Measurements from ENCODE around the gene CCDC121. TPM values are rescaled to one million over a fixed set of nuclear protein-coding genes. Genes with fewer than 3 reads are reported as not detected.
A peak's percentile ranks its signal among the peaks of the same experiment; 100 is the strongest.

The CCDC121 gene
- total and polyA plus RNA-seq, 4 experiments from 2014 or later = 0.79 to 2.2 (median 1.2) TPM

- ChIA-PET CTCF (ENCODE audit: partially characterized antibody) (interaction anchor here (1.1 to 1.9 kb wide), 2 partner anchors 19 to 30 kb away, joined by 4 to 12 read pairs; no protein-coding TSS in a partner anchor), POLR2A (ENCODE audit: partially characterized antibody) (interaction anchor here (0.6 to 3.0 kb wide), 11 partner anchors 9 to 1316 kb away, joined by 3 to 16 read pairs (median 3); partner anchors contain the start of genes CCDC121, GPN1, GTF3C2 and PPM1G)
- no peaks in the 10 kb centered on the region for H3K9me3 Mint-ChIP-seq
- peaks cover 24% of the 10 kb centered on the region for H3K36me3 ChIP-seq (ENCODE audit: insufficient read depth, low read length)
- intact Hi-C loops (cut with micrococcal nuclease) = no loop called here
- H3K4me3 Mint-ChIP-seq = peak overlapping the region; percentile 96 to 100 (median 100)
- peak overlapping the region; percentile 99 for H3K4me3 ChIP-seq (ENCODE audit: low read length in 2 of 2)
- H3K36me3 Mint-ChIP-seq = peaks cover 43 to 61% of the 10 kb centered on the region in 2 donors
- H3K27me3 Mint-ChIP-seq = no peaks in the 10 kb centered on the region
- no peaks in the 10 kb centered on the region for H3K27me3 ChIP-seq (ENCODE audit: insufficient read depth, low read length)
- no peak for DNase-seq
- peak overlapping the region; percentile 98 to 100 (median 99) for H3K27ac Mint-ChIP-seq
- H3K9me3 ChIP-seq (ENCODE audit: control insufficient read depth in 1 of 2, low read length in 2 of 2) = no peaks in the 10 kb centered on the region
- H3K27ac ChIP-seq (ENCODE audit: low read depth, low read length) = peak overlapping the region; percentile 99
- H3K4me1 Mint-ChIP-seq = peaks cover 30 to 63% (median 48%) of the 10 kb centered on the region in 4 donors
- peaks cover 31% of the 10 kb centered on the region for H3K4me1 ChIP-seq (ENCODE audit: insufficient read depth, low read length)
Measured at GRCh38 chr2:27664154-27664574, 35.4 kb upstream of the CCDC121 start.

DNA sequence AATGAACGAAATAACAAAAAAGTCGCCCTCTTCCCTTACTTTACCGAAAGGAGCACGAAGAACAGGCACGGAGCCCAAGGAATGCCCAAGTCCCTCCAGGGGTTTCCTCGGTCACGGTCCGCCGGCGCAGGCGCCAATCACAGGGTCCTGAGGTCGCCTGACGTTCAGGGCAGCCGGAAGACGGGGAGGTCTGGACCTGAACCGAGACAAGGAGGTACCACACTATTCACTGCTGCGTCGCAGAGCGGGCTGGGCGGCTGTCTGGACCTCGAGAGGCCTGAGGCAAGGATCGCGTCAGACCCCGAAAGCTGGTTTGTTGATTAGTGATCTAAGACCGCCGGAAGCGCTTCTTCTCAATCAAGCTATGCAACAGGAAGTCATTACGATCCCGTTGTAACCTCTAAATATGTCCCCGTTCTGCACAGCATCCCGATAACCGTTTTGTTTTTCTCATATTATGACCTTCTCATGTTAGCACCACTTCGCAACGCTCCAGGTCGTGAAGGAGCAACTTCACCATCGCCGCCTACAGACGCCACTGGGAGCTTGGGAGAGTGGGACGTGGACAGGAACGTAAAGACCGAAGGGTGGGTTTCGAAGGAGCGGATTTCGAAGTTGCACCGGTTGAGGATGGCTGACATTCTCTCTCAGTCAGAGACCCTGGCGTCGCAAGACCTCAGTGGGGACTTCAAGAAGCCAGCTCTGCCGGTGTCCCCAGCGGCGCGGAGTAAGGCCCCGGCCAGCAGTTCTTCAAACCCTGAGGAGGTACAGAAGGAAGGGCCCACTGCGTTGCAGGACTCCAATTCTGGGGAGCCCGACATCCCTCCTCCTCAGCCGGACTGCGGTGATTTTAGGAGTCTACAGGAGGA, 34.7 kb upstream of the CCDC121 start, which contains the start of the genes SLC4A1AP and SUPT7L:
TSS of gene SLC4A1AP (plus strand) at position 605 of the 869 bp plus-strand sequence. CDS start at position 631, 26 bp downstream.
TSS of gene SUPT7L (minus strand) at position 330 of the 869 bp plus-strand sequence. CDS start 1,422 bp downstream, outside the sequence.
- Histone ChIP-seq H3K4me1 (ENCODE audit: insufficient read depth, low read length) (peaks cover 31% of the 10 kb centered on the region), H3K9me3 (ENCODE audit: control insufficient read depth in 1 of 2, low read length in 2 of 2) (no peaks in the 10 kb centered on the region), H3K27me3 (ENCODE audit: insufficient read depth, low read length) (no peaks in the 10 kb centered on the region), H3K27ac (ENCODE audit: low read depth, low read length) (peak within 1 kb of the TSS; percentile 99), H3K4me3 (ENCODE audit: low read length in 2 of 2) (peak within 1 kb of the TSS; percentile 99), H3K36me3 (ENCODE audit: insufficient read depth, low read length) (peaks cover 18% of the 10 kb centered on the region)
- peaks cover 31 to 63% (median 50%) of the 10 kb centered on the region in 4 donors for H3K4me1 Mint-ChIP-seq
- H3K36me3 Mint-ChIP-seq = peaks cover 40 to 55% of the 10 kb centered on the region in 2 donors
- H3K9me3 Mint-ChIP-seq = no peaks in the 10 kb centered on the region
- no peaks in the 10 kb centered on the region for H3K27me3 Mint-ChIP-seq
- H3K27ac Mint-ChIP-seq = peak within 1 kb of the TSS; percentile 98 to 100 (median 99)
- peak; percentile 82 to 85 (median 85) for DNase-seq
- ChIA-PET CTCF (ENCODE audit: partially characterized antibody) (interaction anchor here (1.1 to 1.9 kb wide), 2 partner anchors 20 to 29 kb away, joined by 4 to 12 read pairs; no protein-coding TSS in a partner anchor), POLR2A (ENCODE audit: partially characterized antibody) (interaction anchor here (0.7 to 3.0 kb wide), 17 partner anchors 10 to 1207 kb away, joined by 3 to 16 read pairs (median 4); partner anchors contain the start of genes ATRAID, CCDC121, GPN1 and GTF3C2)
- H3K4me3 Mint-ChIP-seq = peak within 1 kb of the TSS; percentile 96 to 100 (median 100)
- intact Hi-C loops (cut with micrococcal nuclease) = loop anchor here (1.0 kb wide), 3 partner anchors 34 to 293 kb away; partner anchors contain the start of genes CCDC121, EIF2B4, GPN1 and SNX17

GRCh38 chr2:27661371-27661770, 32.6 kb upstream of the CCDC121 start:
- H3K27ac ChIP-seq (ENCODE audit: low read depth, low read length) = no peak overlapping the region
- Mint-ChIP-seq H3K4me3 (peak overlapping the region in 7 of 8 donors; percentile 19 to 100 (median 99)), H3K9me3 (no peaks in the 10 kb centered on the region), H3K36me3 (peaks cover 34 to 59% of the 10 kb centered on the region in 2 donors), H3K27ac (peak overlapping the region in 3 of 7 donors; percentile 23 to 87 (median 81)), H3K27me3 (no peaks in the 10 kb centered on the region), H3K4me1 (peaks cover 31 to 55% (median 49%) of the 10 kb centered on the region in 4 donors)
- ChIA-PET CTCF (ENCODE audit: partially characterized antibody) (no interaction called here), POLR2A (ENCODE audit: partially characterized antibody) (no interaction called here)
- peaks cover 27% of the 10 kb centered on the region for H3K36me3 ChIP-seq (ENCODE audit: insufficient read depth, low read length)
- intact Hi-C loops (cut with micrococcal nuclease) = no loop called here
- H3K4me1 ChIP-seq (ENCODE audit: insufficient read depth, low read length) = peaks cover 31% of the 10 kb centered on the region
- H3K9me3 ChIP-seq (ENCODE audit: control insufficient read depth in 1 of 2, low read length in 2 of 2) = no peaks in the 10 kb centered on the region
- no peak for DNase-seq
- H3K4me3 ChIP-seq (ENCODE audit: low read length in 2 of 2) = no peak overlapping the region
- no peaks in the 10 kb centered on the region for H3K27me3 ChIP-seq (ENCODE audit: insufficient read depth, low read length)

DNA sequence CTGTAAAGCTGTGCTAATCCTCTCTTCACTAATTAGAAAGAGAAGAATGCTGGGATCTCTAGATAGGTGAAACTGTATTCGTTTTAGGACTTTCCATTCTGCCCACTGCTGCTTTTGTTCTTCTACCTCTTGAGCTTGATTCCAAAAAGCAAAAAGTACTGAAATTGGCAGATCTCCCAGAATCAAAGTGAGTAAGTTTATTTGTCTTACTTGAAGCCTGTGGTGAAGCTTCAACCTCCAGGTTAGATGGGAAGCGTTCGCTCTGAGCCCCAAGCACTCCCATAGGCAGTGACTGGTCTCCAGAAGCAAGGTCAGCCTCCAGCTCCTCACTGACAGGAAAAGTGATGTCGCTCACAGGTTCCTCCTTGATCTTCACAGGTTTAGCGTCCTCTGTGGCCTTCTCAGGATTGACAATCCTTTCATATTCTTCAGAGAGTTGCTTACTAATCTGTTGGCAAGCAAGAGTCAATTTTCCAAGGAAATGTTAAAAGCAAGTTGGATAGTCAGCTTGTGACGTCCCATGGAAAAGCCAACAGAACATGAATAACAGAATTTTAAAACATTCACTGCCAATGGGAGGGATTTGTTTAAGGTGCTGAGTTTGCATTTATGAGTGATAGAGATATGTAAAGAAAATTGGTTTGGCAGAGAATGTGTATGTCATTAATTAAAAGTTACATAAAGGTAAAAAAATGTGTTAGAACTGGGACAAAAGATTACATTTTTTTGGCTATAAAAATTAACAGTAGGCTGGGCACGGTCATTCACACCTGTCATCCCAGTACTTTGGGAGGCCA, 26.5 kb upstream of the CCDC121 start:
- Mint-ChIP-seq H3K27me3 (no peaks in the 10 kb centered on the region), H3K4me3 (no peak overlapping the region), H3K4me1 (peaks cover 8 to 14% (median 11%) of the 10 kb centered on the region in 4 donors), H3K36me3 (peaks cover 38 to 74% of the 10 kb centered on the region in 2 donors), H3K9me3 (no peaks in the 10 kb centered on the region), H3K27ac (peak overlapping the region in 2 of 7 donors; percentile 35 to 60)
- peaks cover 52% of the 10 kb centered on the region for H3K36me3 ChIP-seq (ENCODE audit: insufficient read depth, low read length)
- CTCF ChIA-PET (ENCODE audit: partially characterized antibody) = interaction anchor here (1.3 to 3.3 kb wide), 2 partner anchors 28 kb away, joined by 5 to 9 read pairs; no protein-coding TSS in a partner anchor
- POLR2A ChIA-PET (ENCODE audit: partially characterized antibody) = interaction anchor here (0.6 to 1.5 kb wide), 2 partner anchors 9 to 13 kb away, joined by 3 to 5 read pairs; no protein-coding TSS in a partner anchor
- no peaks in the 10 kb centered on the region for H3K4me1 ChIP-seq (ENCODE audit: insufficient read depth, low read length)
- DNase-seq = no peak
- H3K4me3 ChIP-seq (ENCODE audit: low read length in 2 of 2) = no peak overlapping the region
- H3K9me3 ChIP-seq (ENCODE audit: control insufficient read depth in 1 of 2, low read length in 2 of 2) = no peaks in the 10 kb centered on the region
- H3K27me3 ChIP-seq (ENCODE audit: insufficient read depth, low read length) = no peaks in the 10 kb centered on the region
- intact Hi-C loops (cut with micrococcal nuclease) = no loop called here
- no peak overlapping the region for H3K27ac ChIP-seq (ENCODE audit: low read depth, low read length)

DNA sequence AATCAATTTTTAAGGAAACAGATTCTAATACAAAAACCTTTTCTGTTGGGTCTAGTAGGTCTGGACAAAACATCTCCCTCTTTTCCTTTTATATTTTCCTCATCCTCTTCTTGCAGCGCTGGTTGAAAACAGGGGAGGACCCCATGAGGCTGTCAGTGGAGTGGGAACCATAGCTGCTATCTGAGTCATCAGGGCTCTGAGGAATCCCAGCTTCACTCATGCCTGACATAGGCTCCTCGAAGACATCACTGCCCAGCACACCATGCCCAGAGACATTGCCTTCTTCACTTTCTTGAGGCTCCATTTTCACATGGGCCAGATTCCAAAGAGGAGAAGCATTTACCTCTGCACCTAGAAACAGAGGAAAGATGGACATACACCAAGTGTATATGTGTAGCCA, 24.6 kb upstream of the CCDC121 start:
- no peaks in the 10 kb centered on the region for H3K4me1 ChIP-seq (ENCODE audit: insufficient read depth, low read length)
- peaks cover 38 to 77% of the 10 kb centered on the region in 2 donors for H3K36me3 Mint-ChIP-seq
- peaks cover 0 to 6% (median 3%) of the 10 kb centered on the region in 4 donors for H3K4me1 Mint-ChIP-seq
- CTCF ChIA-PET (ENCODE audit: partially characterized antibody) = interaction anchor here (3.3 kb wide), 1 partner anchor 30 kb away, joined by 9 read pairs; no protein-coding TSS in a partner anchor
- no peak for DNase-seq
- no peaks in the 10 kb centered on the region for H3K27me3 Mint-ChIP-seq
- no peaks in the 10 kb centered on the region for H3K27me3 ChIP-seq (ENCODE audit: insufficient read depth, low read length)
- H3K36me3 ChIP-seq (ENCODE audit: insufficient read depth, low read length) = peaks cover 67% of the 10 kb centered on the region
- POLR2A ChIA-PET (ENCODE audit: partially characterized antibody) = no interaction called here
- H3K27ac ChIP-seq (ENCODE audit: low read depth, low read length) = no peak overlapping the region
- peak overlapping the region in 3 of 7 donors; percentile 10 to 83 (median 22) for H3K27ac Mint-ChIP-seq
- no peak overlapping the region for H3K4me3 ChIP-seq (ENCODE audit: low read length in 2 of 2)
- intact Hi-C loops (cut with micrococcal nuclease) = no loop called here
- no peaks in the 10 kb centered on the region for H3K9me3 Mint-ChIP-seq
- no peaks in the 10 kb centered on the region for H3K9me3 ChIP-seq (ENCODE audit: control insufficient read depth in 1 of 2, low read length in 2 of 2)
- no peak overlapping the region for H3K4me3 Mint-ChIP-seq

DNA sequence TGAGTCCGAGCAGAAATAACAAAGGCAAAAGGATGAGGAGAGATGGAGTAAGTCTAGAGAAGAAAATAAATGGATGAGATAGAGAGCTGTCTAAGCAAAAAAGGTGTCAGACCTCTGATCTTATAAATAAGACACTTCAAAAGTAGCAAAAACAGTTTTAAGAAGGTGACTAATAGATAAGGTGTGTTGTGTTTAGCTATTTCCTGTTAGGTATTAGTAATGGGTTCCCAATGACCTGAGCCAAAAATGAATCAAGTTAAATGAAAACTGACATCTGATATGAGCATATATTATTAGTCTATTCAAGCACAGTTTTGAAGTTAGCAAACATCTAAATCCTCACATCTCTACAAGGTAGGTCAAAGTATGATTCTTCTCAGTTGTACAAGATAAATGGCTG, 24.0 kb upstream of the CCDC121 start:
- Histone ChIP-seq H3K27ac (ENCODE audit: low read depth, low read length) (no peak overlapping the region), H3K4me3 (ENCODE audit: low read length in 2 of 2) (no peak overlapping the region), H3K36me3 (ENCODE audit: insufficient read depth, low read length) (peaks cover 73% of the 10 kb centered on the region), H3K9me3 (ENCODE audit: control insufficient read depth in 1 of 2, low read length in 2 of 2) (no peaks in the 10 kb centered on the region), H3K4me1 (ENCODE audit: insufficient read depth, low read length) (no peaks in the 10 kb centered on the region), H3K27me3 (ENCODE audit: insufficient read depth, low read length) (no peaks in the 10 kb centered on the region)
- H3K27ac Mint-ChIP-seq = peak overlapping the region in 1 of 7 donors; percentile 81
- H3K4me1 Mint-ChIP-seq = peaks cover 0 to 6% (median 3%) of the 10 kb centered on the region in 4 donors
- ChIA-PET POLR2A (ENCODE audit: partially characterized antibody) (no interaction called here), CTCF (ENCODE audit: partially characterized antibody) (interaction anchor here (3.3 kb wide), 1 partner anchor 30 kb away, joined by 9 read pairs; no protein-coding TSS in a partner anchor)
- intact Hi-C loops (cut with micrococcal nuclease) = no loop called here
- H3K36me3 Mint-ChIP-seq = peaks cover 41 to 79% of the 10 kb centered on the region in 2 donors
- H3K4me3 Mint-ChIP-seq = no peak overlapping the region
- H3K27me3 Mint-ChIP-seq = no peaks in the 10 kb centered on the region
- H3K9me3 Mint-ChIP-seq = no peaks in the 10 kb centered on the region
- no peak for DNase-seq

All from CD4-positive, alpha-beta memory T cell (primary cell).